Activated T-cell treated with anti-CD3 and anti-CD28 coated beads, Interleukin-2, amount 50 U/mL, for 72 hours (primary cell): ENCODE data around the gene ARPC1B. TPM values are rescaled to one million over a fixed set of nuclear protein-coding genes. Genes with fewer than 3 reads are reported as not detected.
"Not testable (repeated sequence)": the region's sequence is repeated elsewhere in the genome, so short reads cannot be mapped to it uniquely, and the experiment has no call there.

ENCODE experiments used
- ATAC-seq, 2 donors: fragments of 150-1000 bp; cut with Tn5 transposase; replicated peaks in 1 of 2; 2 replicates each; pipeline ENCODE4 v1.10.0; 2021; ENCODE audit warnings: moderate library complexity in 2 of 2, mild to moderate bottlenecking in 1 of 2
- DNase-seq, 2 donors: peaks; one replicate each; pipeline ENCODE4 v3.0.0; 2021 to 2022; ENCODE audit warnings: mixed read lengths in 1 of 2
- H3K27ac Mint-ChIP-seq: one replicate; pipeline ENCODE4 v1.8.0; 2022; ENCODE audit warnings: mild to moderate bottlenecking, moderate library complexity, mixed read lengths
- H3K27me3 Mint-ChIP-seq: one replicate; pipeline ENCODE4 v1.8.0; 2022; ENCODE audit warnings: low read depth, mixed read lengths
- H3K36me3 Mint-ChIP-seq, 2 donors: one replicate each; pipeline ENCODE4 v1.8.0; 2022; ENCODE audit warnings: mixed read lengths in 2 of 2, mild to moderate bottlenecking in 1 of 2; ENCODE audit not compliant: insufficient read depth in 2 of 2
- H3K4me1 Mint-ChIP-seq: one replicate; pipeline ENCODE4 v1.8.0; 2022; ENCODE audit warnings: low read depth, mixed read lengths
- H3K4me3 Mint-ChIP-seq, 2 donors: one replicate each; pipeline ENCODE4 v1.8.0; 2022; ENCODE audit warnings: mild to moderate bottlenecking in 2 of 2, mixed read lengths in 2 of 2, moderate library complexity in 2 of 2
- H3K9me3 Mint-ChIP-seq, 2 donors: one replicate each; pipeline ENCODE4 v1.8.0; 2022; ENCODE audit warnings: mixed read lengths in 2 of 2
- total RNA-seq, 2 donors: library from RNA; stranded (reverse); gene quantifications; one replicate each; pipeline ENCODE4 v1.2.3, GENCODE V29; 2022

Gene ARPC1B
- total RNA-seq = 100 to 1,000 TPM; 202 to 208 TPM

DNA sequence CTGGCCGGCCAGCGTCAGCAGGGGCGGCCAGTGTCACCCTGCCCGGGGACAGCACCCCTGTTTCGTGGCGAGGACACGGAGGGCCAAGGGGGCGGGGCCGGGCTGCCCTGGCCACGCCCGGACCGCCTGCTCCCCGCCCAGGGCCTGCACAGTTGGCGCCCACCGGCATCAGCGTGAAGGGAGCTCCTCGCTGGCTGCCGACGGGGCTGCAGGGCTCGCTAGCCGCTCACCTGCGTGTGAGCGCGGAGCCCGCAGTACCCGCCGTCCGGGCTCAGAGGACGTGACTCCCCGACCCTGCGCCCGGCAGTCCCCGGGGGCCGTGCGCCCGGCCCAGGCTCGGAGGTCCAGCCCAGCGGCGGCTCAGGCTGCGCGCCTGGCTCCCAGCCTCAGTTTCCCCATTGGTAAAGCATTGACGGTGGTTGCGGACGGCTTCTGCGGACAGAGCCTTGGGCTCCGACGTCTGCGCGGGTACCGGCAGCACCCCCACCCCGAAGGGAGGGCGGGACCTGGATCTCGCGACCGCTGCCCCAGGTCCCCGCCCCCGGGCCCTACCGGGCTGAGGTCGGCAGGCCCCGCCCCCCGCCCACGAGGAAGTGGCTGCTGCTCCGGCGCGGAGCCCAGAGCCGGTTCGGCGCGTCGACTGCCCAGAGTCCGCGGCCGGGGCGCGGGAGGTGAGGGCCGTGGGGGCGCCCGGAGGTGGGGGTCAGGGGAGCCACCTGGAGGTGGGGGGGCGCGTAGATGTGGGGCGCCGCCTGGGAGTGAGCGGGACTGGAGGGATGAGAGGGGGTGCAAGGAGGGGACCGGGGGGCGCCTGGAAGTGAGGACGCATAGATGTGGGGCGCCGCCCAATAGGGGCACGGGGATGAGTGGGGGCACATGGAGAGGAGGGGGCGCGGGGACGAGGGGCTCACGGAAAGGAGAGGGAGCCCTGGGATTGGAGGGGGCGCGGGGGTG lies at the start of gene ARPC1B:
Gene ARPC1B, plus strand, starts transcription at position 620 of the 954 bp plus-strand sequence. CDS start 10,985 bp downstream, outside the sequence.
- DNase-seq (peak; percentile 85 to 88), ATAC-seq (peak; percentile 77 to 80)
- no peaks in the 10 kb centered on the region for H3K9me3 Mint-ChIP-seq
- H3K36me3 Mint-ChIP-seq = peaks cover 3 to 9% of the 10 kb centered on the region in 2 donors
- H3K27ac Mint-ChIP-seq = peak within 1 kb of the TSS; percentile 77
- H3K27me3 Mint-ChIP-seq = no peaks in the 10 kb centered on the region
- H3K4me3 Mint-ChIP-seq = peak within 1 kb of the TSS; percentile 86 to 87
- peaks cover 43% of the 10 kb centered on the region for H3K4me1 Mint-ChIP-seq

DNA sequence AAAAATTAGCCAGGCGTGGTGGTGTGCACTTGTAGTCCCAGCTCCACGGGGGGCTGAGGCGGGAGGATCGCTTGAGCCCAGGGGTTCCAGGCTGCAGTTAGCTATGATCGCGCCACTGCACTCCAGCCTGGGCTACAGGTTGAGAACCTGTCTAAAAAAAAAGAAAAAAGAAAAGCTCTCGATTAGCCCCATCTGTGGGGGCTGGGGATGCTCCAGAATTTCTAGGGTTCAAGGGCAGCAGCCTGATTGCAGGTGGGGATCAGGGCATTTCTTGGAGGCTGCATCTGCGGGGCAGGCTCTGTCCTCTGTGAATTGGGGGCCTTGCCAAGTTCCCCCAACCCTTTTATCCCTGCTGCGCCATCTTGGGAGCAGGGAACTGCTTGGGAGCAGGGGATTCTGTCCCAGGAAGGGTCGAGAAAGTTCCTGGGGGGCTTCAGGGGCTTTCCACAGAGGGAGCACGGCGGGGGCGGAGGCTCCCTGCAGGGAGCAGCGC lies 49.5 kb upstream of the ARPC1B start:
- peaks cover 34% of the 10 kb centered on the region for H3K4me1 Mint-ChIP-seq
- no peaks in the 10 kb centered on the region for H3K27me3 Mint-ChIP-seq
- H3K36me3 Mint-ChIP-seq = peaks cover 4 to 11% of the 10 kb centered on the region in 2 donors
- ATAC-seq = no peak
- no peaks in the 10 kb centered on the region for H3K9me3 Mint-ChIP-seq
- peak overlapping the region; percentile 92 for H3K27ac Mint-ChIP-seq
- DNase-seq = no peak
- H3K4me3 Mint-ChIP-seq = peak overlapping the region; percentile 89 to 95

DNA sequence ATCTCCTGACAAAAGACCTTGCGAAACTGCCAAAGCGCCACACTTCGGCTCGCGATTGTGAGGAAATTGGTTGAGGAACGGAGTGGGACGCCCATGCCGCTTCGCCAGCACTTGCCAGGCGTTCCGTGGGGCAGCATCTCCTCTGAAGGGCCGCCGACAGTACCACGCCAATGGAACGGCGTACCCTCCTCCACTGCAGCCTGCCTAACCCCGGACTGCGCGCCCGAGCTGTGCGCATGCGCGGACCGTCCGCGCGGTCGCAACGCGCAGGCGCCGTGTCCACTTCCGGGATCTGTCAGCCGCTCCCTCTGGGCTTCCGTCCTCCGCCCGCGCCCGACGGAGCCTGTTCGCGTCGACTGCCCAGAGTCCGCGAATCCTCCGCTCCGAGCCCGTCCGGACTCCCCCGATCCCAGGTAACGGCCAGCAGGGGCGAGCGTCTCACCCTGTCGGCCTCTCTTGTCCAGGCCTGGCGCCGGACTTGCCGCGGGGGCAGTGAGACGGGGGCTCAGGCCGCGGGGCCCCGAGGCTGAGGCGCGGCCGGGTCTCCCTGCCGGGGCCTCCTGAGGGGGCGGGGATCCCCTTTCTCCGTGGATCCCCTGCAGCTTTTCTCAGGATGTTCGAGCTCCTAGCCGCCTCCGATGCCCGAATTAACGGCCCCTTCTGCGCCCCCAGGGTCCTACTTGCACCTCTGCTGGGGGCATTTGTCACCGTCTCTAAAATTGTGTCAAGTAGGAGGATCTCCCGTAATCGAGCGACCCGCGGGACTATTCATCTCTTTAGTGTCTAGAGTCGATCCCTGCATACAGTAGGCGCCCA lies 48.7 kb upstream of the ARPC1B start, which contains the start of gene ARPC1A:
Gene ARPC1A, plus strand, starts transcription at position 307 of the 816 bp plus-strand sequence. CDS start 7,456 bp downstream, outside the sequence.
- DNase-seq (peak; percentile 92 to 95), ATAC-seq (peak; percentile 88 to 93)
- Mint-ChIP-seq H3K27ac (peak within 1 kb of the TSS; percentile 95), H3K27me3 (no peaks in the 10 kb centered on the region), H3K9me3 (no peaks in the 10 kb centered on the region), H3K4me1 (peaks cover 41% of the 10 kb centered on the region), H3K36me3 (peaks cover 4 to 11% of the 10 kb centered on the region in 2 donors), H3K4me3 (peak within 1 kb of the TSS; percentile 89 to 95)

DNA sequence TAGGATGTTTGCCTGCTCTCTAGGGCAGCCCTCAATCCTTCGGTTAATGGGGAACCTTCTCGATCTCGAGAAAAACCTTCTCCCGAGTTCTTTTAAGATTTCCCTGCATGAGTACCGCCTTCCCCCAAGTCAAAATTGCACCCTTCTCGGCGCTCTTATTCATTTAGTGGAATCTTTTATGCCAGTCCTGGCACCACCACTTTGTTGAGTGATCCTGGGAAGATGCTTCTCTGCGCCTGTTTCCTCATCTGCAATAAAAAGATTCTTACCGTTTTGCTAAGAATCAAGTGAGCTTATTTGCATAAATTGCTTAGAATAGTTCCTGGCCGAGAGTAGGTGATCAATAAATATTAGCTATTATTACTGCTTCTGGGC lies 48.1 kb upstream of the ARPC1B start:
- ATAC-seq (no peak), DNase-seq (no peak)
- Mint-ChIP-seq H3K9me3 (no peaks in the 10 kb centered on the region), H3K36me3 (peaks cover 4 to 12% of the 10 kb centered on the region in 2 donors), H3K27ac (peak overlapping the region; percentile 95), H3K4me1 (peaks cover 47% of the 10 kb centered on the region), H3K4me3 (peak overlapping the region; percentile 89 to 95), H3K27me3 (no peaks in the 10 kb centered on the region)

DNA sequence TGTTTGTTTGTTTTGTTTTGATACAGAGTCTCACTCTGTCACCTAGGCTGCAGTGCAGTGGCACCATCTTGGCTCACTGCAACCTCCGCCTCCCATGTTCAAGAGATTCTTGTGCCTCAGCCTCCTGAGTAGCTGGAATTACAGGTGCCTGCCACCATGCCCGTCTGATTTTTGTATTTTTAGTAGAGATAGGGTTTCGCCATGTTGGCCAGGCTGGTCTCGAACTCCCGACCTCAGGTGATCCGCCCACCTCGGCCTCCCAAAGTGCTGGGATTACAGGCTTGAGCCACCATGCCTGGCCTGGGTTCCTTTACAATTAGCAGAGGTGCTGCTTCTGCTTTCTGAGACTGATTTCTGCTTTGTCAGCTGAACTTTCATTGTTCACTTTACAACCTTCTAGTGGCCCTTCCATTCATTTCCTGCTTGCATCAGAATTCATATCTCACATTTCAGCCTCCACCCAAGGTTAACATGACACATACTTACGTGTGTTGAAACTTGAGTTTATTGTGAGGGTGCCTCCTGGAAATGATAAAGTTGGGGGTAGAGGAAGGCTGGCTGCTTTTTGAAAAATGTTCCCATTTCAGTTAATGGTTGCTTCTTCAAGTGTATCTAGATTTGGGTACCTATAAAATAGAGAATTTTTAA lies 44.1 kb upstream of the ARPC1B start:
- ATAC-seq (peak; percentile 69 to 80), DNase-seq (peak; percentile 25 to 51)
- Mint-ChIP-seq H3K27ac (peak overlapping the region; percentile 95), H3K36me3 (peaks cover 8 to 25% of the 10 kb centered on the region in 2 donors), H3K4me1 (peaks cover 58% of the 10 kb centered on the region), H3K4me3 (peak overlapping the region; percentile 47 to 82)
- not testable (repeated sequence) for H3K27me3 Mint-ChIP-seq, H3K9me3 Mint-ChIP-seq

DNA sequence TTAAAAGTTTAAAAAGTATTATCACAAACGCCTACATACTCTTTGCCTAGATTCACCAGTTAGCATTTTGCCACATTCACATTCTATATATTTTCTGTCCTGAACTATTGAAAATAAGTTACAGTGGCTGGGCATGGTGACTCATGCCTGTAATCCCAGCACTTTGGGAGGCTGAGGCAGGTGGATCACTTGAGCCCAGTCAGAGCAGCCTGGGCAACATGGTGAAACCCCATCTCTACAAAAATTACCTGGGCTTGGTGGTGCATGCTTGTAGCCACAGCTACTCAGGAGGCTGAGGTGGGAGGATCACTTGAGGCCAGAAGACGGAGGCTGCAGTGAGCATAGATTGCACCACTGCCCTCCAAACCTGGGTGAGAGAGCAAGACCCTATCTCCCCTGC lies 43.5 kb upstream of the ARPC1B start:
- no peaks in the 10 kb centered on the region for H3K9me3 Mint-ChIP-seq

DNA sequence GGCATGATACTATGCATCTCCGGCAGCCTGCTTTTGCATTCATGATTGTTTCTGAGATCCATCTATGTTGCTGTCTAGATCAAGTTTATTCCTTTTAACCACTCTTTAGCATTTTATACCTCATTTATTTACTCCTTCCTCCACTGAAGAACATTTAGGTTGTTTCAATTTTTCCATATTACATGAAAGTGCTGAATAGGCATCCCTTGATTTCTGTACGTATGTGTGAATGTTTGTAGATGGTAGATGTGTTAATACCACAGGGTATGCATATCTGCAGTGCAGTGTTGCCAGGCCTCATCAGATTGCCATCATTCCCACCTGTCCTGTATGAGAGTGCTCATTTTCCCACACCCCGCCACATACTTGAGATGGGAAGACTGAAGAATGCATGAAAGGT lies 34.9 kb upstream of the ARPC1B start:
- Mint-ChIP-seq H3K27me3 (no peaks in the 10 kb centered on the region), H3K4me1 (peaks cover 17% of the 10 kb centered on the region), H3K36me3 (peaks cover 9 to 41% of the 10 kb centered on the region in 2 donors), H3K4me3 (no peak overlapping the region), H3K27ac (peak overlapping the region; percentile 17), H3K9me3 (no peaks in the 10 kb centered on the region)
- no peak for ATAC-seq
- DNase-seq = no peak

More for the DNA sequence above, 43.5 kb upstream of the ARPC1B start:
- ATAC-seq (peak; percentile 62), DNase-seq (peak; percentile 7 to 22)
- Mint-ChIP-seq H3K27me3 (no peaks in the 10 kb centered on the region), H3K4me1 (peaks cover 58% of the 10 kb centered on the region), H3K27ac (peak overlapping the region; percentile 95), H3K4me3 (peak overlapping the region; percentile 47 to 82), H3K36me3 (peaks cover 8 to 30% of the 10 kb centered on the region in 2 donors)

DNA sequence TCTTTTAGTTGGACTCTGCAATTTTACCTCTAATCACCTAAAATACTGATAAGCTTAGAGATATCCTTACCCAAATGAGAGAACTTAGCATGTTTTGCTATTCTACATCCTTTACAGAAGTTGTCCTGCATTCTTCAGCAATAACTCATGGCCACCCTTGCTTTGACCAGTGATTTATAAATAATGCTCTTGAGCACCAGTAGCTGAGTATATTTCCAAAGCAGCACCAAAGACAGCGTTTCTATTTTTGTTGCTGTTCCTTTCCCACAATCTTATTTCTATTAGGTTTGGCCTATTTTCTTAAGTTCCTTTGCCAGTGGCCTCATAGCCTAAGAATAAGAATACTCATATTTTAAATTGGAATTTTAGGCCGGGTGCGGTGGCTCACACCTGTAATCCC lies 33.9 kb upstream of the ARPC1B start:
- DNase-seq (no peak), ATAC-seq (no peak)
- H3K36me3 Mint-ChIP-seq = peaks cover 9 to 36% of the 10 kb centered on the region in 2 donors
- no peaks in the 10 kb centered on the region for H3K27me3 Mint-ChIP-seq
- no peak overlapping the region for H3K27ac Mint-ChIP-seq
- H3K9me3 Mint-ChIP-seq = no peaks in the 10 kb centered on the region
- no peak overlapping the region for H3K4me3 Mint-ChIP-seq
- H3K4me1 Mint-ChIP-seq = peaks cover 18% of the 10 kb centered on the region

DNA sequence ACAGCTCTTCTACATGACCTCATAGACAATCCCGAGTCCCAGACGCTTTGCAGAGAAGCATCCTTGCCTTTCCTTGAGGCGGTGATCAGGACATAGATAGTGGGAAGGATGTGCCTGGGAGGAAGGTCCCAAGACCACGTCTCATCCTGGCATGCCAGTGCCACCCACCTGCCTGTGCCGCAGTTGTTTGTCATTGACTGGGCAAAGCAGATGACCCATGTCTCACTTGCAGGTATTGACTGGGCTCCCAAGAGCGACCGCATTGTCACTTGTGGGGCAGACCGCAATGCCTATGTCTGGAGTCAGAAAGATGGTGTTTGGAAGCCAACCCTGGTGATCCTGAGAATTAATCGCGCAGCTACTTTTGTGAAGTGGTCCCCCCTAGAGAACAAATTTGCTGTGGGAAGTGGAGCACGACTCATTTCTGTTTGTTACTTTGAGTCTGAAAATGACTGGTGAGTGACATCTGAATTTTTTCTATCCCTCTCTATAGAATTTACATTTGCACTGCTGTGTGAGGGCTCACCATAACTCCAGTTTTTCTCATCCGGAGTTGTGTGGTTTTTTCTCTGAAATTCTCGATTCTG lies 30.4 kb upstream of the ARPC1B start:
- peak overlapping the region in 1 of 2 donors; percentile 18 for H3K4me3 Mint-ChIP-seq
- peak overlapping the region; percentile 75 for H3K27ac Mint-ChIP-seq
- DNase-seq (no peak), ATAC-seq (peak; percentile 44 to 64)
- H3K9me3 Mint-ChIP-seq = no peaks in the 10 kb centered on the region
- peaks cover 8 to 25% of the 10 kb centered on the region in 2 donors for H3K36me3 Mint-ChIP-seq
- peaks cover 18% of the 10 kb centered on the region for H3K4me1 Mint-ChIP-seq
- no peaks in the 10 kb centered on the region for H3K27me3 Mint-ChIP-seq

DNA sequence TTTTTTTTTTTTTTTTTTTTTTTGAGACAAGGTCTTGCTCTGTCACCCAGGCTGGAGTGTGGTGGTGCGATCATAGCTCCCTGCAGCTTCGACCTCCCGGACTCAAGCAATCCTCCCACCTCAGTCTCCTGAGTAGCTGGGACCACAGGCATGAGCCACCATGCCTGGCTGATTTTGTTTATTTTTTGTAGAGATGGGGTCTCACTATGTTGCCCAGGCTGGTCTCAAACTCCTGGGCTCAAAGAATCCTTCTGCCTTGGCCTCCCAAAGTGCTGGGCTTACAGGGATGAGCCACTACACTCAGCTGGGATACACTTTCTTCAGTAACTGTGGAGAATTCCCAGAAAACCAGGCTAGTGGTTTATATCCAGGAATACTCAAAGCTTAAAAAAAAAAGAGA lies 23.9 kb upstream of the ARPC1B start:
- H3K27me3 Mint-ChIP-seq, H3K27ac Mint-ChIP-seq, ATAC-seq, DNase-seq, H3K4me3 Mint-ChIP-seq, H3K4me1 Mint-ChIP-seq, H3K9me3 Mint-ChIP-seq: not testable (repeated sequence)
- peaks cover 3 to 14% of the 10 kb centered on the region in 2 donors for H3K36me3 Mint-ChIP-seq

DNA sequence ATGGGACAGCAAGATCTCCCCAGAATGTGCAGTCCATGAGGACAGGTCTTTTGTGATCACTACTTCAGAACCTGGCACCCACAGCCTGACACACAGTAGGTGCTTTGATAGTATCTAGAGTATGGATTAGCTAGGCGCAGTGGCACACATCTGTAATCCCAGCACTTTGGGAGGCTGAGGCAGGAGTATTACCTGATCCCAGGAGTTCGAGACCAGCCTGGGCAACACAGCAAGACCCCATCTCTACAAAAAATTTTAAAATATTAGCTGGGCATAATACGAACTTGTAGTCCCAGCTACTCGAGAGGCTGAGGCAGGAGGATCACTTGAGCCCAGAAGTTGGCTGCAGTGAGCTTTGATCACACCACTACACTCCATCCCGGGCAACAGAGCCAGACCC lies 22.3 kb upstream of the ARPC1B start:
- ATAC-seq (no peak), DNase-seq (no peak)
- Mint-ChIP-seq H3K4me3 (no peak overlapping the region), H3K36me3 (peaks cover 3 to 14% of the 10 kb centered on the region in 2 donors), H3K27ac (no peak overlapping the region), H3K9me3 (no peaks in the 10 kb centered on the region), H3K4me1 (no peaks in the 10 kb centered on the region), H3K27me3 (no peaks in the 10 kb centered on the region)

DNA sequence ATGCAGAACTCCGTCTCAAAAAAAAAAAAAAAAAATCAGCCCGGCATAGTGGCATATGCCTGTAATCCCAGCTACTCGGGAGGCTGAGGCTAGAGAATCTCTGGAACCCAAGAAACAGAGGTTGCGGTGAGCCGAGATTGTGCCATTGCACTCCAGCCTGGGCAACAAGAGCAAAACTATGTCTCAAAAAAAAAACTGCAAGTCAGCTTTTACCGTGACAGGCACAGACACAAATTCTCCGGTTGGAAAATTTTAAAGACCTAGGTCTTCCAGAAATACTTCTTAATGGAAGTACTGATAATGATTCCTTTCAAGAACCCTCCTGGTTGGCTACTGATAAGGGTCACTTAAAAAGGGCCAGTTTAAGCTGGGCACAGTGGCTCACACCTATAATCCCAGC lies 19.4 kb upstream of the ARPC1B start:
- DNase-seq = no peak
- H3K4me1 Mint-ChIP-seq = no peaks in the 10 kb centered on the region
- no peak overlapping the region for H3K4me3 Mint-ChIP-seq
- ATAC-seq = no peak
- H3K27me3 Mint-ChIP-seq = no peaks in the 10 kb centered on the region
- H3K27ac Mint-ChIP-seq = no peak overlapping the region
- no peaks in the 10 kb centered on the region for H3K9me3 Mint-ChIP-seq
- H3K36me3 Mint-ChIP-seq = peaks cover 4 to 20% of the 10 kb centered on the region in 2 donors
